ENCODE data around the gene CERKL. TPM values are rescaled to one million over a fixed set of nuclear protein-coding genes. Genes with fewer than 3 reads are reported as not detected.

The CERKL gene
- total and polyA plus RNA-seq, 2 of the 13 experiments (the other 11 are each of a cell fraction or from before 2014, with no cell fraction given), result not detected

DNA sequence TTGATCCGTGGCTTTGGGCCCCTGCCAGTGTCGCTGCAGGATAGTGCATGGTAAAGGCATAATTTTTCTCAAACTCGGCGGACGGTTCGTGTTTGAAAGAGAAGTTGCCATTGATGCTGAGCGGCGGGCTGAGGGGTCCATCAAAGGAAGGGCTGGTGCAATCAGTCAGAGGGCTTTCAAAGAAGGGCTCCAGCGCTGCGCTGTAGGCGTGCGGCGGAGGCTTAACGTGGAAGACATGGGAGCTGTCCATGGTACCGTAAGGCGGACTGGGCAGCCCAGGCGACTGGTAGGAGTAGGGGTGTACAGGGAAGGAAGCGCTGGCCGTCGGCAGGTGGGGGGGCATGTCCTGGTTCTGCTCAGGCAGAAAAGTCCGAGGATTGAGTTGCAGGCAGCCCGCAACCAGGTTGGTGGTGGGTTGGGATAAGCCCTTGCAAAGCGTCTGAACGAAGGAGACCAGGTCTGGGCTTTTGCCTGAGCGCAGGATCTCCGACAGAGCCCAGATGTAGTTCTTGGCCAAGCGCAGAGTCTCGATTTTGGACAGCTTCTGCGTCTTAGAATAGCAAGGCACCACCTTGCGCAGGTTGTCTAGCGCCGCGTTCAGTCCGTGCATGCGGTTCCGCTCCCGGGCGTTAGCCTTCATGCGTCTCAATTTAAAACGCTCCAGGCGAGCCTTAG lies 21.1 kb upstream of the CERKL start (continued):
- TF ChIP-seq CREB1 (IDR thresholded peaks at IDR 0.05) (no peak), CREB1 (CRISPR knock-in tag; IDR thresholded peaks at IDR 0.05) (no peak), GPN1 (CRISPR knock-in tag; IDR thresholded peaks at IDR 0.05; ENCODE audit: borderline replicate concordance) (peak; percentile 94; the same call in 1 of the 2 replicates), ZSCAN31 (CRISPR knock-in tag; IDR thresholded peaks at IDR 0.05; ENCODE audit: low read depth) (peak; percentile 88), ZNF670 (CRISPR knock-in tag; IDR thresholded peaks at IDR 0.05; ENCODE audit: borderline replicate concordance) (peak; percentile 61; the same call in 1 of the 2 replicates), ZNF644 (CRISPR knock-in tag; IDR thresholded peaks at IDR 0.05; ENCODE audit: low read depth) (peak; percentile 81), ZBTB7A (CRISPR knock-in tag; IDR thresholded peaks at IDR 0.05) (no peak), ZNF577 (CRISPR knock-in tag; IDR thresholded peaks at IDR 0.05; ENCODE audit: borderline replicate concordance, low read depth) (no peak), ZNF83 (CRISPR knock-in tag; IDR thresholded peaks at IDR 0.05; ENCODE audit: borderline replicate concordance) (peak; percentile 91; the same call in 1 of the 2 replicates), CENPBD1 (CRISPR knock-in tag; IDR thresholded peaks at IDR 0.05; ENCODE audit: borderline replicate concordance, low read depth) (no peak), ZSCAN29 (CRISPR knock-in tag; conservative IDR thresholded peaks at IDR 0.05) (no peak), ZNF12 (CRISPR knock-in tag; IDR thresholded peaks at IDR 0.05) (peak; percentile 75), ATF1 (CRISPR knock-in tag; IDR thresholded peaks at IDR 0.05) (no peak), PITX1 (CRISPR knock-in tag; IDR thresholded peaks at IDR 0.05) (peak; percentile 86), FOSL1 (CRISPR knock-in tag; IDR thresholded peaks at IDR 0.05; ENCODE audit: borderline replicate concordance) (peak; percentile 56; the same call in 1 of the 2 replicates), GATA4 (IDR thresholded peaks at IDR 0.05; ENCODE audit: borderline replicate concordance, low read depth) (no peak), TBX3 (IDR thresholded peaks at IDR 0.05; ENCODE audit: borderline replicate concordance) (no peak), NR2F6 (IDR thresholded peaks at IDR 0.05) (no peak), NR2F6 (CRISPR knock-in tag; IDR thresholded peaks at IDR 0.05) (no peak), CSRNP2 (CRISPR knock-in tag; conservative IDR thresholded peaks at IDR 0.05; ENCODE audit: low read depth) (no peak), THAP11 (CRISPR knock-in tag; IDR thresholded peaks at IDR 0.05) (peak; percentile 67), HOXA3 (CRISPR knock-in tag; IDR thresholded peaks at IDR 0.05) (peak; percentile 75), SNAI1 (CRISPR knock-in tag; IDR thresholded peaks at IDR 0.05; ENCODE audit: borderline replicate concordance) (no peak), POLR2A (IDR thresholded peaks at IDR 0.05; ENCODE audit: insufficient read depth in 1 of 2, low read depth in 2 of 2, low read length in 2 of 2) (no peak), ZC3H13 (CRISPR knock-in tag; IDR thresholded peaks at IDR 0.05) (0 out of 2 replicates have a peak, but pooled peaks have one; percentile 56)
- TF ChIP-seq, protein P1, sequence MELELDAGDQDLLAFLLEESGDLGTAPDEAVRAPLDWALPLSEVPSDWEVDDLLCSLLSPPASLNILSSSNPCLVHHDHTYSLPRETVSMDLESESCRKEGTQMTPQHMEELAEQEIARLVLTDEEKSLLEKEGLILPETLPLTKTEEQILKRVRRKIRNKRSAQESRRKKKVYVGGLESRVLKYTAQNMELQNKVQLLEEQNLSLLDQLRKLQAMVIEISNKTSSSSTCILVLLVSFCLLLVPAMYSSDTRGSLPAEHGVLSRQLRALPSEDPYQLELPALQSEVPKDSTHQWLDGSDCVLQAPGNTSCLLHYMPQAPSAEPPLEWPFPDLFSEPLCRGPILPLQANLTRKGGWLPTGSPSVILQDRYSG (CRISPR knock-in tag; IDR thresholded peaks at IDR 0.05), result peak; percentile 90; the same call in 1 of the 2 replicates
- TF ChIP-seq, protein P2, sequence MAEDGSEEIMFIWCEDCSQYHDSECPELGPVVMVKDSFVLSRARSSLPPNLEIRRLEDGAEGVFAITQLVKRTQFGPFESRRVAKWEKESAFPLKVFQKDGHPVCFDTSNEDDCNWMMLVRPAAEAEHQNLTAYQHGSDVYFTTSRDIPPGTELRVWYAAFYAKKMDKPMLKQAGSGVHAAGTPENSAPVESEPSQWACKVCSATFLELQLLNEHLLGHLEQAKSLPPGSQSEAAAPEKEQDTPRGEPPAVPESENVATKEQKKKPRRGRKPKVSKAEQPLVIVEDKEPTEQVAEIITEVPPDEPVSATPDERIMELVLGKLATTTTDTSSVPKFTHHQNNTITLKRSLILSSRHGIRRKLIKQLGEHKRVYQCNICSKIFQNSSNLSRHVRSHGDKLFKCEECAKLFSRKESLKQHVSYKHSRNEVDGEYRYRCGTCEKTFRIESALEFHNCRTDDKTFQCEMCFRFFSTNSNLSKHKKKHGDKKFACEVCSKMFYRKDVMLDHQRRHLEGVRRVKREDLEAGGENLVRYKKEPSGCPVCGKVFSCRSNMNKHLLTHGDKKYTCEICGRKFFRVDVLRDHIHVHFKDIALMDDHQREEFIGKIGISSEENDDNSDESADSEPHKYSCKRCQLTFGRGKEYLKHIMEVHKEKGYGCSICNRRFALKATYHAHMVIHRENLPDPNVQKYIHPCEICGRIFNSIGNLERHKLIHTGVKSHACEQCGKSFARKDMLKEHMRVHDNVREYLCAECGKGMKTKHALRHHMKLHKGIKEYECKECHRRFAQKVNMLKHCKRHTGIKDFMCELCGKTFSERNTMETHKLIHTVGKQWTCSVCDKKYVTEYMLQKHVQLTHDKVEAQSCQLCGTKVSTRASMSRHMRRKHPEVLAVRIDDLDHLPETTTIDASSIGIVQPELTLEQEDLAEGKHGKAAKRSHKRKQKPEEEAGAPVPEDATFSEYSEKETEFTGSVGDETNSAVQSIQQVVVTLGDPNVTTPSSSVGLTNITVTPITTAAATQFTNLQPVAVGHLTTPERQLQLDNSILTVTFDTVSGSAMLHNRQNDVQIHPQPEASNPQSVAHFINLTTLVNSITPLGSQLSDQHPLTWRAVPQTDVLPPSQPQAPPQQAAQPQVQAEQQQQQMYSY (CRISPR knock-in tag; IDR thresholded peaks at IDR 0.05), result peak; percentile 74; the same call in 1 of the 2 replicates
